ENCODE measurements around the gene BMPR1B. TPM values are rescaled to one million over a fixed set of nuclear protein-coding genes. Genes with fewer than 3 reads are reported as not detected.
A peak's percentile ranks its signal among the peaks of the same experiment; 100 is the strongest.

Gene BMPR1B
- total RNA-seq, 1 donor from 2014 or later: 42.5 TPM

- no peak for DNase-seq
Measured at GRCh38 chr4:94960708-94961107, 203.0 kb downstream of the BMPR1B start.

GRCh38 chr4:94961420-94961819, 203.7 kb downstream of the BMPR1B start:
- no peak for DNase-seq

- no peak for DNase-seq
Measured at GRCh38 chr4:94962484-94962883, 204.7 kb downstream of the BMPR1B start.

DNA sequence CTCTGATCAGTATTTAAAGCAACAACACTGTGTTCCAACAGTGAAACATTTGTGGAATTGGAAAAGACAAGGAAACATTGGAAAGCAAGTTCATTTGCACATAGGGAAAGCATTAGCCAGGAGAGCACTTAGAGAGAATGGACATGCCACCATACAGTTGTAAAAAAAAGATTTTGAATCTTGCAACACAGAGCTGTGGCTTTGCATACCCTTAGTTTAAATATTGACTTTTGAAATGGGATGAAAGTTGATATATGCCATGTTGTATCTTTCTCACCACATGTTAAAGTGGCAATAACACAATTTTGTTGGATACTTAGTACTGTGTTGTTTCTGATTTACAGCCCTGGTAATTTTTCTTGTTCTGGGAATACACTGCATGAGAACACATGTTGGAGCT, 208.1 kb downstream of the BMPR1B start:
- no peak for DNase-seq

DNA sequence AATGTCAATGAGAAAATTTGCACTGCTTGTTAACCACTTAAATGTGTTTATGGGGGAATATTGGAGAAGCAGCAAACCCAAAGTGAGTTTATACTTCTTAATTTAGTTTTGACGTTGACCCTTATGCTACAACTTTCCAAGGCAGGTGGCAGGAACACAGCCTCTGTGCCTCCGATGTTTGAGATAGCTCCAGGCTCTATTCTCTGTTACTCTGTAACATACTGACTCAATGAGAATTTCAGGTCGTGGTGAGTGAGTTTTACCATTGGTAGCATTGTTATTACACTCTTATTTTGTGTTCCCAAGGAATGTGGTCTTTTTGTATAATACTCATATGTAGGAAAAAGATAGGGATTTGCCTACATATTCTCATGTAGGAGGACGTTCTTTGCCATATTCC, 210.7 kb downstream of the BMPR1B start:
- DNase-seq: no peak

- DNase-seq: no peak
Measured at GRCh38 chr4:94970650-94971049, 212.9 kb downstream of the BMPR1B start.

DNA sequence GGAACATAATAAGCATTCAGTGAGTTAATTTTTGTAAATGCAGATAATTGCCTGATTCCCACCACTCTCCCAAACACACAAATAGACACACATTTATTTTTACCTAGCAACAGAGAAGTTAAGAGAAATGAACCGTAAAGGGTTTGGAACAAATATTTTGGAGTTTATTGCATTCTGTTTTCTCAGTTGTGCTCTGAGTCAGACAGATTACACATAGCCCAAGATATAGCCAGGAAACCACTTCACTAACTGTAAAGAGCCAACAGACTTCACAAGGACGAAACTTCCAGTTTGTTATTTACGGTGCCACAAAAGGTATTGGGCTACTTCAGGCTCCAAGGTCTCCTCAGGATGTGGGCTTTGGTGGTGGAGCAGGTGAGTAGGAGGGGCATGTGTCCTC, 217.0 kb downstream of the BMPR1B start:
- DNase-seq: no peak

DNA sequence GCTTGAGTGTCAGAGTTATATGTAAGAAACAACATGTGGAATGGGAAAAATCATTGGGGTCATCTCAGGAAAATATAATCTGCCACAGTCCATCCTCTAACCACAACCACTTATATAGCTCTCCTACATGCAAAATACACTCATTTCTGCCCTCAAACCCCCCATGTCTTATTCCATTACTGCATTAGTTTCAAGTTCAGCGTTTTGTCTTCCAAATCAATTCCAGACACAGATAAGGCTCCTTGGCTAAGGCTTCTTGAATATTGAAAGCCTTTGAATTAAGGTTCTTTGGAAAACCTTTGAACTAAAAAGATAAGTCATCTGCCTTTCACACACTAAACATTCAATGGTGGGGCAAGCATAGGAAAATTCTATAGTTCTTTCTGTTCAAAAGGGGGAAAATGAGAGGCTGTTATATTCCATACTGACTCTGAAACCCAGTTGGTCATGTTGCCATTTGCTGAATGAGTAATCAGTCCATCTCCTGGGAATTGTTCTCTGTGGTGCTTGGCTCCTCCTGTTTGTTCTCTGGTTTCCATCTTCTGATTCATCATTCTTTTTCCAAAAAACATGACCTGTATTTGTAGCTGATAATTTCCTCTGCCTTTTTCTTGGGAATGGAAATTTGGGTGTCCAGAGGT, 218.7 kb downstream of the BMPR1B start:
- DNase-seq: no peak

- DNase-seq: no peak
Measured at GRCh38 chr4:94978904-94979303, 221.1 kb downstream of the BMPR1B start.

DNA sequence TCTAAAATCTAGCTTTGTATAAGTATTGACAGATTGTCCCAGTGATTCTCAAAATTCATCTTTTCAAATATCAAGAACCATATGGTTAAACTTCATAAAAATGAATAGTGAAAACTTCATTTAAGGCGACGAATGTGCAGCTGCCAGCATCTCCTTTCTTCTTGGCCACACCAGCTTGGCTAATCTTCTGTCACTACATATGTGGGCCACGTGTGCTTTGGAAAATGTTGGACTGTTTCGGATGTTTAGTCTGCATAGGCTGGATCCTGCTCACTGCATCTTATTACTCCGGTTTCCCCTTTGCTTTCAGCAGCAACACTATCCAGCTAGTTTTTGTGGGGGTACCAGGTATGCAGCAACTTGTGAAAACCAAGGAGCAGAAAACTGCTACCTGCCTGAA, 221.9 kb downstream of the BMPR1B start:
- peak; percentile 63 for DNase-seq

DNA sequence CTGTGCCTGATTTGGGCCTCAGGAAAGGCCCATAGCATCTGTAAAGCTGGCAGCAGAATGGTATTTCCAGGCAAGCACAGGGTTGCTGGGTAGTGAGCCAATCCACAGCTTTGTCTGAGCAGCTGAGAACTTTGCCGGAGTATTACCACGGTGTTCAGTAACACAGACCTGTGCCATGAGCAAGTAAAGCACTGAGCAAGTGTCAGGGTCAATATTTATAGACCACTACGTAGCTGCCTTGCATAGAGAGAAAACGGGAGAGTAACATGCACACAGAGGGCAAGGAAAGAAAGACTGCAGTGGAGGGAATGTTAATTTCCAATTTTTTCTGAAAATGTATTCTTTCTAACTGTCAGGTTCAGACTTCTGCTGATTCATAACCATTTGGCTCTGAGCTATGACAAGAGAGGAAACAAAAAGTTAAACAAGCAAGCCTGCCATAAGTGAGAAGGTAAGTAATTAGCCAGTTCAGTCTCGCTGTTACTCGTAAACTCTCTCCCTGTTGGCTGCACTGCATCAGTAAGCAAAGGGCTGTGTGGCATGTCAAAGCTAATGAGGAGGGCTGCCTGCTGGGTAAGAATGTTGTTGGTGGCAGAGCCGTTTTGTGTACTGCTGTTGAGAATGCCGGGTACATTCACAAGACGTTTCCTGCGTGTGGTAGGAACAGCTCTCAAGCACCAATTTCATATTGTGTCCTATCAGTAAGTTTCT, 238.1 kb downstream of the BMPR1B start:
- peak; percentile 92 for DNase-seq

- DNase-seq: no peak
Measured at GRCh38 chr4:95000076-95000648, 242.4 kb downstream of the BMPR1B start.

DNA sequence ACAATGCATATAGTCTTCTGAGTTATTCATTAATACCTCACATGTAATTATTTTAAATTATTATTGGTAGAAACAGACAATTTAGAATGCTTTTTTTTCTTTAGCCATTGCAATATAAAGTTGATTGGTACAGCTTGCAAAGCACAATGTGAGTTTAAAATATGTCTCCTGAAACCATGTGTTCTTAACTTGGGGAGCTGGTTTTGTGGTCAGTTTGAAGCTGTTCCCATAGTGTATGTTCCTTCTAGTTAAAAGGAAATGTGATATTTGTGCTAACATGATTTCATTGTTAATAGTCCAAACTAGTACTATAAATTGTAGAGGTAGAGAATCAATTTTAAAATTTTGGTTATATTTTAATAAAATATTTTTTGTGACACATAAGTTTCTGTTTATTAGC, 247.2 kb downstream of the BMPR1B start:
- no peak for DNase-seq

GRCh38 chr4:95007998-95008397, 250.2 kb downstream of the BMPR1B start:
- DNase-seq: no peak

DNA sequence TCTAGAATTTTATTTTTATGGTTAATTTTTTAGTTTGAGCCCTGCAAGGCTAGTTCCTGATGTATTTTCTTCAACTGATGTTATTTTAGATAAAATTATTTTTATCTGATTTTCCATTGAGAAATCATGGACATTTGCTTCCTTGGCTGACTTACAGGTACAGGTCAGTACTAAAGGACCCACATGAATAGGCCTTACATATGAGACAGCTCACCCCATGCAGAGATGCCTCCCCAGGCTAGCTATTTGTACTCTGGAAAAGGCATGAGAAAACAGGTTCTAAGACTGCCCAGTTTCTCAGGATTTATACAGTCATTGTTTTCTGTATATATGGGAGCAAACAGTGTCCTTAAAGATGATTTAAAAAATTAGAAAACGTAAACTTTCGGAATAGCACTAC, 255.5 kb downstream of the BMPR1B start:
- DNase-seq: no peak

- DNase-seq: no peak
Measured at GRCh38 chr4:95014068-95014467, 256.3 kb downstream of the BMPR1B start.

DNA sequence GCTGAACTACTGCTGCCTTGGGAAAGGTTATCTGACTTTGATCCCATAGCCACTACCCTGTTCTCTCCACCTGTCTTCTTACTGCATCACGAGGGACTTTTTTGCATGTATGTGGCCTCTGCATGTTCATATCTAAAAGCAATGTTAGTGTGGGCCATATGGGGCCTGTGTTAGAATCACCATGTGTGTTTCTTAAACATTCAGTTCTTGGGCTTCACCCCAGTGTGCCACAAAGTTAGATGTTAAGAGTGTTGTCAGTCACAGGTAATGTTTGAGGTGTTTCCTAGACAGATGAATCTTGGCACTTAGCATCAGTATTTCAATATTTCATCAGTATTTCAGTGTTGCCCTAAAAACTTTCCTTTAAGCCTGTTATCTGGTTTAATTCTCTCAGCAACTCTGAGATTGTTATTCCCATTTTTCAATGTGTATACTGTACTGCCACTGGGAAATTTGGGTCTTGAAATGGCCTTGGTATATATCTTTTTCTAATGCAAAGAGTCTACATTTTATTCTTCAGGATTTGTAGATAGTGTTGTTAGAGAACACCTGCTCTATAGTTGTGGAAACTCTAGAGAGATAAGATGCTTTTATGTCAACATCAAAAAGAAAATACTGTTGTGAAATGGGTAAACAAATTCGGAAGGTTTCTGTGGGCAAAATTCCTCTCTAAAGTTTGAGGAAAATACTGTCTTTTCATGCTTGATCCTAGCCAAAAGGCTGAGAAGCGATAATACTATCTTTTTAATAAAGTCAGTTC, 259.7 kb downstream of the BMPR1B start:
- DNase-seq: no peak

DNA sequence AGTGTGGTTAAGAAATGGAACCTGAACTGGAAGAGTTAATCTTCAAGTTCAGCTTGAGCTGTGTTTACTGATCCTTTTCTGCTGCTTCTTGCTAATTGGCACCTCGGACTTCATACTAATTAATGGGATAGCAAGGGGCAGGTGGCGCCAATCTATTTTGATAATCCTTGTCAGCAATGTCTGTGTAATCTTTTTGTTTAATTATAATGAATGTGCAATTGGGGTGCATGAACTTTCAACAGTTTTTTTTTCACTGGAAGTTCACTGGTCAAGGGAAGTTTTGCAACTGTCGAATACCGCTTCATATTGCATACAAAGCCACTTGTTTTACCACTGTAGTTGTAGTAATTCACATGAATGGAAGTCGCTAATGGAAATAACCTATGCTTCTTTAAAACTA, 261.0 kb downstream of the BMPR1B start:
- no peak for DNase-seq

- no peak for DNase-seq
Measured at GRCh38 chr4:95020521-95020920, 262.8 kb downstream of the BMPR1B start.

- no peak for DNase-seq
Measured at GRCh38 chr4:95021099-95021498, 263.3 kb downstream of the BMPR1B start.

- no peak for DNase-seq
Measured at GRCh38 chr4:95023110-95023509, 265.4 kb downstream of the BMPR1B start.

- no peak for DNase-seq
Measured at GRCh38 chr4:95027905-95028618, 270.3 kb downstream of the BMPR1B start.
